AG09309 (cell line): Measurements from ENCODE around the gene PRSS38.

Source experiments
- DNase-seq: peaks from one replicate; pipeline ENCODE4 v3.0.0-alpha.2; 2010; ENCODE audit warnings: low read depth
- H3K4me3 ChIP-seq: 2 replicates; pipeline ENCODE4 v1.5.1; 2011; ENCODE audit warnings: mild to moderate bottlenecking, low read depth, low read length, moderate library complexity; ENCODE audit not compliant: control insufficient read depth
- CTCF ChIP-seq: IDR thresholded peaks from 2 replicates; pipeline ENCODE4 v1.5.1; 2011; ENCODE audit warnings: mild to moderate bottlenecking, low read depth, low read length, inconsistent platforms; ENCODE audit not compliant: insufficient read depth, control insufficient read depth; ENCODE audit errors: missing control alignments

PRSS38 gene

GRCh38 chr1:227885648-227886502, 70.4 kb downstream of the PRSS38 start:
- no peak for DNase-seq
- TF ChIP-seq CTCF: no peak
- no peak overlapping the region for H3K4me3 ChIP-seq

GRCh38 chr1:227886503-227886961, 71.1 kb downstream of the PRSS38 start:
- no peak for DNase-seq
- H3K4me3 ChIP-seq: no peak overlapping the region
- TF ChIP-seq CTCF: no peak

- no peak for DNase-seq
- TF ChIP-seq CTCF: no peak
- no peak overlapping the region; the same call in 1 of the 2 replicates for H3K4me3 ChIP-seq
Measured at GRCh38 chr1:227886993-227887696, 71.7 kb downstream of the PRSS38 start.

GRCh38 chr1:227887697-227888403, 72.4 kb downstream of the PRSS38 start:
- DNase-seq: no peak
- no peak overlapping the region for H3K4me3 ChIP-seq
- no peak for TF ChIP-seq CTCF

GRCh38 chr1:227888404-227889046, 73.0 kb downstream of the PRSS38 start:
- H3K4me3 ChIP-seq: no peak overlapping the region
- DNase-seq: no peak

More at GRCh38 chr1:227888404-227889046, 73.0 kb downstream of the PRSS38 start:
- TF ChIP-seq CTCF: no peak
